Subcutaneous preadipocyte (primary cell): ENCODE data around the gene GTSE1. TPM values are rescaled to one million over a fixed set of nuclear protein-coding genes. Genes with fewer than 3 reads are reported as not detected.

Experiments
- total RNA-seq: library from RNA; depleted of rRNA; stranded (reverse); fragments of >200 nt; gene quantifications from 2 replicates; pipeline ENCODE4 v1.2.3, GENCODE V29; 2012

Gene GTSE1
- total RNA-seq, result 8.8 and 21.7 TPM in 2 replicates

GRCh38 chr22:46296257-46297150, at the start of gene GTSE1:
Gene GTSE1 (plus strand): TSS chr22:46296870. CDS start chr22:46297401, 531 bp downstream.

GRCh38 chr22:46250035-46250782, 46.5 kb upstream of the GTSE1 start, which contains the start of gene CDPF1:
Gene CDPF1 (minus strand): TSS chr22:46250293. CDS start chr22:46248284, 2,009 bp downstream.

GRCh38 chr22:46263216-46263590, 33.5 kb upstream of the GTSE1 start, which contains the start of gene PKDREJ:
Gene PKDREJ (minus strand): TSS chr22:46263343. CDS start chr22:46263322, 21 bp downstream.

GRCh38 chr22:46267431-46268279, 29.0 kb upstream of the GTSE1 start, which contains the start of gene TTC38:
Gene TTC38 (plus strand): TSS chr22:46268008. CDS start chr22:46268040, 32 bp downstream.

GRCh38 chr22:46335201-46336118, 38.8 kb downstream of the GTSE1 start, which contains the start of gene TRMU:
Gene TRMU (plus strand): TSS chr22:46335714. CDS start chr22:46335765, 51 bp downstream.

Other genes with a start within 250 kb of the GTSE1 start
- 11.4 and 19.5 TPM in 2 replicates for gene PPARA, start 146.3 kb upstream of the GTSE1 start, total RNA-seq
- 8.1 and 11.7 TPM in 2 replicates for gene CDPF1, start 46.6 kb upstream of the GTSE1 start, total RNA-seq
- not detected in 2 replicates for gene PKDREJ, start 33.5 kb upstream of the GTSE1 start, total RNA-seq
- 23.3 and 40.8 TPM in 2 replicates for gene TTC38, start 28.9 kb upstream of the GTSE1 start, total RNA-seq
- gene TRMU, start 38.8 kb downstream of the GTSE1 start, total RNA-seq, result 26.8 and 33.2 TPM in 2 replicates
- 0.20 and 1.1 TPM in 2 replicates for gene CELSR1, start 240.8 kb downstream of the GTSE1 start, total RNA-seq